PC-3 (cell line): ENCODE data around the gene ARHGEF39.
"Not testable (repeated sequence)": the region's sequence is repeated elsewhere in the genome, so short reads cannot be mapped to it uniquely, and the experiment has no call there.

ENCODE experiments used
- CTCF ChIP-seq: fragments of 300-600 bp; sonication (generic); conservative IDR thresholded peaks from 2 replicates; pipeline ENCODE4 v1.5.1; 2017; ENCODE audit warnings: antibody characterized with exemption, low read depth, mild to moderate bottlenecking, low read length
- EZH2 ChIP-seq: fragments of 300-600 bp; sonication (generic); IDR thresholded peaks from one replicate; pipeline ENCODE4 v1.6.1; 2017; ENCODE audit warnings: antibody characterized with exemption, mild to moderate bottlenecking, low read length; ENCODE audit not compliant: unreplicated experiment
- EZH2phosphoT487 ChIP-seq: fragments of 300-600 bp; sonication (generic); IDR thresholded peaks from 2 replicates; pipeline ENCODE4 v1.6.1; 2018; ENCODE audit warnings: mild to moderate bottlenecking, antibody characterized with exemption, low read length, borderline replicate concordance

GRCh38 chr9:35636877-35637246 is 28.1 kb downstream of the ARHGEF39 start:
- not testable (repeated sequence) for TF ChIP-seq CTCF, EZH2phosphoT487, EZH2
